ENCODE measurements around the gene UGT1A1. TPM values are rescaled to one million over a fixed set of nuclear protein-coding genes. Genes with fewer than 3 reads are reported as not detected.

UGT1A1 gene
- total and polyA plus RNA-seq, 7 experiments from 2014 or later, result not detected

DNA sequence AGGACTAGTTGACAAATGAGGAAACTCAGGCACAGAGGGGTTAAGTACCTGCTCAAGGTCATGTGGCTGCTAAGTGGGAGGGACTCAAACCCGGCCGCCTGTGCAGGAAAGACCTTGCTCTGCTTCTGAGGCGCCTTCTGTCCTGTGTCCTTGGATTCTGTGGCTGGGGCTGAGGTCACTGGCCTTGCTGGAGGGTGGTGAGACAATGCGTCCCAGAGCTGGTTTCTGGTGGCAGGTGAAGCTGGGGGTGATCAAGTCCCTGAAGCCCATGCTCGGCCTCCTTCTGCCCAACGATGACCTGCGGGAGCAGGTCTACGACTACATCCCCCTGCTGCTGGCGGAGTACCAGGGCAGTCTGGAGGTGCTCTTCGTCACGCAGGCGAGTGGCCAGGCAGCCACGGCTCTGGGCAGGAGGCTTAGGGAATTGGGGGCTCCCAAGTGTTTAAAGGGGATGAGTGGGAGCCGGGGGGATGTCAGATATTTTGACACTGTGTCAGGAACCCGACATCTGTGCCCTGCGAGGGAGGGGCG, 34.1 kb downstream of the UGT1A1 start:
- DNase-seq (no peak), ATAC-seq (no peak)
- H3K27ac ChIP-seq (ENCODE audit: low read depth, low read length), result no peak overlapping the region
- ChIA-PET CTCF (no interaction called here), POLR2A (no interaction called here)
- Mint-ChIP-seq H3K27ac (no peak overlapping the region), H3K9me3 (peaks cover 0 to 2% (median 0%) of the 10 kb centered on the region in 11 donors), H3K4me3 (no peak overlapping the region), H3K27me3 (peaks cover 0 to 2% (median 0%) of the 10 kb centered on the region in 5 donors), H3K4me1 (peaks cover 0 to 2% (median 0%) of the 10 kb centered on the region in 7 donors), H3K36me3 (no peaks in the 10 kb centered on the region)
- no peaks in the 10 kb centered on the region for H3K36me3 ChIP-seq (ENCODE audit: control insufficient read depth in 2 of 3, insufficient read depth in 3 of 3, low read length in 3 of 3)
- no peaks in the 10 kb centered on the region for H3K9me3 ChIP-seq (ENCODE audit: control insufficient read depth in 2 of 3, low read length in 3 of 3)
- intact Hi-C loops (cut with micrococcal nuclease), result no loop called here
- no peaks in the 10 kb centered on the region for H3K27me3 ChIP-seq (ENCODE audit: control insufficient read depth in 2 of 2, insufficient read depth in 2 of 2, low read length in 2 of 2)
- no peak overlapping the region for H3K4me3 ChIP-seq (ENCODE audit: low read length)
- H3K4me1 ChIP-seq (ENCODE audit: control insufficient read depth in 2 of 2, insufficient read depth in 2 of 2, low read length in 2 of 2), result no peaks in the 10 kb centered on the region

DNA sequence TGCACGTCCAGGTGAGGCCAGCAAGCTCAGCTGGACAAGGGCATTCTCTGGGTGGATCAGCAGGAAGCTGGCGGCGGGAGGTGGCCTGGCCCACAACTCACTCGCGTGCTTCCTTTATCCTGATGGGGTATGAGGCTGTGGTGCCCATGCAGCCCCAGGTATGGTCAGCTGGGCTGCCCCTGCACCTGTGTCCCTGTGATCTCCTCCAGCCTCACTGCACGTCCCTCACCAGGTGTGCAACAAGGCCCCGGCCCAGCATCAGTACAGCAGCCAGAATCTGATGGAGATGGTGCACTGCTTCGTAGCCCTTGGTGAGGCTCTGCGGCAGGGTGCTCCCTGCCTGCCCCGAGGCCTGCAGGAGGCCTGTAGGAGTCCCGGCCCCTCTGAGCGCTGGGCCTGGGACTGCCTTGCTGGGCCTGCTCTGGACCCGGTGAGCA, 35.7 kb downstream of the UGT1A1 start:
- Histone ChIP-seq H3K9me3 (ENCODE audit: control insufficient read depth in 2 of 3, low read length in 3 of 3) (no peaks in the 10 kb centered on the region), H3K4me1 (ENCODE audit: control insufficient read depth in 2 of 2, insufficient read depth in 2 of 2, low read length in 2 of 2) (no peaks in the 10 kb centered on the region), H3K27me3 (ENCODE audit: control insufficient read depth in 2 of 2, insufficient read depth in 2 of 2, low read length in 2 of 2) (no peaks in the 10 kb centered on the region), H3K4me3 (ENCODE audit: low read length) (no peak overlapping the region), H3K27ac (ENCODE audit: low read depth, low read length) (no peak overlapping the region), H3K36me3 (ENCODE audit: control insufficient read depth in 2 of 3, insufficient read depth in 3 of 3, low read length in 3 of 3) (no peaks in the 10 kb centered on the region)
- no peaks in the 10 kb centered on the region for H3K36me3 Mint-ChIP-seq
- no peaks in the 10 kb centered on the region for H3K27me3 Mint-ChIP-seq
- H3K4me3 Mint-ChIP-seq, result no peak overlapping the region
- DNase-seq (peak in 1 of 9 donors; percentile 2), ATAC-seq (no peak)
- no peak overlapping the region for H3K27ac Mint-ChIP-seq
- ChIA-PET CTCF (no interaction called here), POLR2A (no interaction called here)
- intact Hi-C loops (cut with micrococcal nuclease), result no loop called here
- H3K9me3 Mint-ChIP-seq, result peaks cover 0 to 2% (median 0%) of the 10 kb centered on the region in 11 donors
- H3K4me1 Mint-ChIP-seq, result peaks cover 0 to 2% (median 0%) of the 10 kb centered on the region in 7 donors

- Histone ChIP-seq H3K4me1 (ENCODE audit: control insufficient read depth in 2 of 2, insufficient read depth in 2 of 2, low read length in 2 of 2) (no peaks in the 10 kb centered on the region), H3K27me3 (ENCODE audit: control insufficient read depth in 2 of 2, insufficient read depth in 2 of 2, low read length in 2 of 2) (no peaks in the 10 kb centered on the region), H3K36me3 (ENCODE audit: control insufficient read depth in 2 of 3, insufficient read depth in 3 of 3, low read length in 3 of 3) (no peaks in the 10 kb centered on the region), H3K27ac (ENCODE audit: low read depth, low read length) (no peak overlapping the region), H3K9me3 (ENCODE audit: control insufficient read depth in 2 of 3, low read length in 3 of 3) (no peaks in the 10 kb centered on the region), H3K4me3 (ENCODE audit: low read length) (no peak overlapping the region)
- CTCF ChIA-PET, result no interaction called here
- no peak overlapping the region for H3K27ac Mint-ChIP-seq
- peak in 1 of 9 donors; percentile 6 for DNase-seq
- H3K4me3 Mint-ChIP-seq, result no peak overlapping the region
- ATAC-seq, result no peak
- POLR2A ChIA-PET, result no interaction called here
- peaks cover 0 to 2% (median 0%) of the 10 kb centered on the region in 11 donors for H3K9me3 Mint-ChIP-seq
- no peaks in the 10 kb centered on the region for H3K27me3 Mint-ChIP-seq
- H3K4me1 Mint-ChIP-seq, result peaks cover 0 to 2% (median 0%) of the 10 kb centered on the region in 7 donors
- no peaks in the 10 kb centered on the region for H3K36me3 Mint-ChIP-seq
- intact Hi-C loops (cut with micrococcal nuclease), result no loop called here
Observed at GRCh38 chr2:233796254-233796653, 36.2 kb downstream of the UGT1A1 start.

GRCh38 chr2:233798335-233799086, 38.4 kb downstream of the UGT1A1 start:
- ChIA-PET CTCF (no interaction called here), POLR2A (no interaction called here)
- intact Hi-C loops (cut with micrococcal nuclease), result no loop called here
- Mint-ChIP-seq H3K9me3 (peaks cover 0 to 2% (median 0%) of the 10 kb centered on the region in 11 donors), H3K36me3 (no peaks in the 10 kb centered on the region), H3K27ac (no peak overlapping the region), H3K27me3 (peaks cover 0 to 14% (median 8%) of the 10 kb centered on the region in 5 donors), H3K4me3 (no peak overlapping the region), H3K4me1 (peaks cover 0 to 2% (median 0%) of the 10 kb centered on the region in 7 donors)
- no peak for ATAC-seq
- no peaks in the 10 kb centered on the region for H3K9me3 ChIP-seq (ENCODE audit: control insufficient read depth in 2 of 3, low read length in 3 of 3)
- H3K4me3 ChIP-seq (ENCODE audit: low read length), result no peak overlapping the region
- no peak overlapping the region for H3K27ac ChIP-seq (ENCODE audit: low read depth, low read length)
- no peaks in the 10 kb centered on the region for H3K27me3 ChIP-seq (ENCODE audit: control insufficient read depth in 2 of 2, insufficient read depth in 2 of 2, low read length in 2 of 2)
- H3K4me1 ChIP-seq (ENCODE audit: control insufficient read depth in 2 of 2, insufficient read depth in 2 of 2, low read length in 2 of 2), result no peaks in the 10 kb centered on the region
- peak in 2 of 9 donors; percentile 3 to 11 for DNase-seq
- H3K36me3 ChIP-seq (ENCODE audit: control insufficient read depth in 2 of 3, insufficient read depth in 3 of 3, low read length in 3 of 3), result no peaks in the 10 kb centered on the region

GRCh38 chr2:233799087-233799665, 39.1 kb downstream of the UGT1A1 start:
- H3K27ac ChIP-seq (ENCODE audit: low read depth, low read length), result no peak overlapping the region
- ATAC-seq (no peak), DNase-seq (no peak)
- Mint-ChIP-seq H3K27ac (no peak overlapping the region), H3K9me3 (peaks cover 0 to 2% (median 0%) of the 10 kb centered on the region in 11 donors), H3K4me3 (no peak overlapping the region), H3K4me1 (peaks cover 0 to 2% (median 0%) of the 10 kb centered on the region in 7 donors), H3K27me3 (peaks cover 0 to 16% (median 12%) of the 10 kb centered on the region in 5 donors), H3K36me3 (no peaks in the 10 kb centered on the region)
- H3K4me3 ChIP-seq (ENCODE audit: low read length), result no peak overlapping the region
- ChIA-PET CTCF (no interaction called here), POLR2A (no interaction called here)
- intact Hi-C loops (cut with micrococcal nuclease), result no loop called here
- H3K4me1 ChIP-seq (ENCODE audit: control insufficient read depth in 2 of 2, insufficient read depth in 2 of 2, low read length in 2 of 2), result no peaks in the 10 kb centered on the region
- no peaks in the 10 kb centered on the region for H3K36me3 ChIP-seq (ENCODE audit: control insufficient read depth in 2 of 3, insufficient read depth in 3 of 3, low read length in 3 of 3)
- H3K27me3 ChIP-seq (ENCODE audit: control insufficient read depth in 2 of 2, insufficient read depth in 2 of 2, low read length in 2 of 2), result no peaks in the 10 kb centered on the region
- H3K9me3 ChIP-seq (ENCODE audit: control insufficient read depth in 2 of 3, low read length in 3 of 3), result no peaks in the 10 kb centered on the region

DNA sequence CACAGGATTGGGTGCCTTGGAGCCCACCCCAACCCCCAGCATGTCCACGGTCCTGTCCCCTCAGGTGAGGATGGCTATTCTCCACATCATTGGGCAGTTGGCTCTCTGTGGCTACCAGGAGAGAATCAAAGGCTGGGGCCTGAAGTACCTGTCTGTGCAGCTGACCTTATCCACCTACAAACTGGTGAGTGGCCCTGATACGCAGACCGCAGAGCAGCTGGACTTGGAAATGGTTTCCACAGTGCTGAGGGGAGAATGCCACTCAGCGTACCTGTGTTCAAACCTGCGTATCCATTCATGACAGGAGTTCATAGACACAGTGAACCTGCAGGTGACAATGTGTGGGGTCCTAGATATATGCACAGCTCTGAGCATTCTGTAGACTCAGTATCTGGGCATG, 39.6 kb downstream of the UGT1A1 start:
- Mint-ChIP-seq H3K27ac (no peak overlapping the region), H3K4me3 (no peak overlapping the region), H3K9me3 (peaks cover 0 to 2% (median 0%) of the 10 kb centered on the region in 11 donors), H3K36me3 (no peaks in the 10 kb centered on the region), H3K27me3 (peaks cover 0 to 20% (median 15%) of the 10 kb centered on the region in 5 donors), H3K4me1 (peaks cover 0 to 2% (median 0%) of the 10 kb centered on the region in 7 donors)
- no peaks in the 10 kb centered on the region for H3K4me1 ChIP-seq (ENCODE audit: control insufficient read depth in 2 of 2, insufficient read depth in 2 of 2, low read length in 2 of 2)
- H3K9me3 ChIP-seq (ENCODE audit: control insufficient read depth in 2 of 3, low read length in 3 of 3), result no peaks in the 10 kb centered on the region
- POLR2A ChIA-PET, result no interaction called here
- intact Hi-C loops (cut with micrococcal nuclease), result no loop called here
- CTCF ChIA-PET, result no interaction called here
- H3K27me3 ChIP-seq (ENCODE audit: control insufficient read depth in 2 of 2, insufficient read depth in 2 of 2, low read length in 2 of 2), result no peaks in the 10 kb centered on the region
- H3K27ac ChIP-seq (ENCODE audit: low read depth, low read length), result no peak overlapping the region
- no peak overlapping the region for H3K4me3 ChIP-seq (ENCODE audit: low read length)
- ATAC-seq, result no peak
- DNase-seq, result no peak
- no peaks in the 10 kb centered on the region for H3K36me3 ChIP-seq (ENCODE audit: control insufficient read depth in 2 of 3, insufficient read depth in 3 of 3, low read length in 3 of 3)

All from naive thymus-derived CD4-positive, alpha-beta T cell (primary cell).